MM.1S (cell line): Measurements from ENCODE around the gene SBDS.
"Not testable (repeated sequence)": the region's sequence is repeated elsewhere in the genome, so short reads cannot be mapped to it uniquely, and the experiment has no call there.

Source experiments
- EZH2 ChIP-seq: fragments of 300-600 bp; sonication (generic); optimal IDR thresholded peaks from 2 replicates; pipeline ENCODE3; 2017; ENCODE audit warnings: low read depth, mild to moderate bottlenecking, antibody characterized with exemption, low read length, mixed read lengths
- EZH2phosphoT487 ChIP-seq: fragments of 300-600 bp; sonication (generic); IDR thresholded peaks from 2 replicates; pipeline ENCODE4 v1.6.1; 2018; ENCODE audit warnings: antibody characterized with exemption, low read length
- TF ChIP-seq, protein P1 (sequence below): fragments of 300-600 bp; sonication (generic); IDR thresholded peaks from 2 replicates; pipeline ENCODE4 v1.5.1; 2016; ENCODE audit warnings: antibody characterized with exemption, low read length, mixed read lengths

- TF ChIP-seq, protein P1, sequence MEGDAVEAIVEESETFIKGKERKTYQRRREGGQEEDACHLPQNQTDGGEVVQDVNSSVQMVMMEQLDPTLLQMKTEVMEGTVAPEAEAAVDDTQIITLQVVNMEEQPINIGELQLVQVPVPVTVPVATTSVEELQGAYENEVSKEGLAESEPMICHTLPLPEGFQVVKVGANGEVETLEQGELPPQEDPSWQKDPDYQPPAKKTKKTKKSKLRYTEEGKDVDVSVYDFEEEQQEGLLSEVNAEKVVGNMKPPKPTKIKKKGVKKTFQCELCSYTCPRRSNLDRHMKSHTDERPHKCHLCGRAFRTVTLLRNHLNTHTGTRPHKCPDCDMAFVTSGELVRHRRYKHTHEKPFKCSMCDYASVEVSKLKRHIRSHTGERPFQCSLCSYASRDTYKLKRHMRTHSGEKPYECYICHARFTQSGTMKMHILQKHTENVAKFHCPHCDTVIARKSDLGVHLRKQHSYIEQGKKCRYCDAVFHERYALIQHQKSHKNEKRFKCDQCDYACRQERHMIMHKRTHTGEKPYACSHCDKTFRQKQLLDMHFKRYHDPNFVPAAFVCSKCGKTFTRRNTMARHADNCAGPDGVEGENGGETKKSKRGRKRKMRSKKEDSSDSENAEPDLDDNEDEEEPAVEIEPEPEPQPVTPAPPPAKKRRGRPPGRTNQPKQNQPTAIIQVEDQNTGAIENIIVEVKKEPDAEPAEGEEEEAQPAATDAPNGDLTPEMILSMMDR = not testable (repeated sequence)
- TF ChIP-seq EZH2phosphoT487, EZH2: not testable (repeated sequence)
These were observed 26.4 kb downstream of the SBDS start for GRCh38 chr7:66969001-66969400.
